Neuronal stem cell (in vitro differentiated cells): Measurements from ENCODE around the gene KCTD19.

Experiments used
- DNase-seq: peaks from one replicate; pipeline ENCODE4 v3.0.0-alpha.2; 2013; ENCODE audit warnings: low spot score
- H2AFZ ChIP-seq: one replicate; pipeline ENCODE4 v1.6.1; 2013; ENCODE audit warnings: mild to moderate bottlenecking, low read length, inconsistent platforms
- H2AK5ac ChIP-seq: 2 replicates; pipeline ENCODE4 v1.6.1; 2013; ENCODE audit warnings: low read depth, mild to moderate bottlenecking, inconsistent platforms, low read length, moderate library complexity, mixed read lengths
- H2BK120ac ChIP-seq: 2 replicates; pipeline ENCODE4 v1.6.1; 2013; ENCODE audit warnings: low read depth, mild to moderate bottlenecking, inconsistent platforms, low read length, moderate library complexity, mixed read lengths
- H2BK12ac ChIP-seq: one replicate; pipeline ENCODE4 v1.6.1; 2013; ENCODE audit warnings: low read length, inconsistent platforms
- H2BK15ac ChIP-seq: 2 replicates; pipeline ENCODE4 v1.6.1; 2013; ENCODE audit warnings: mild to moderate bottlenecking, low read length, inconsistent platforms, mixed read lengths
- H2BK5ac ChIP-seq: one replicate; pipeline ENCODE4 v1.6.1; 2013; ENCODE audit warnings: inconsistent platforms, mild to moderate bottlenecking, low read length, moderate library complexity
- H3K14ac ChIP-seq: one replicate; pipeline ENCODE4 v1.6.1; 2013; ENCODE audit warnings: low read length, inconsistent platforms
- H3K18ac ChIP-seq: 2 replicates; pipeline ENCODE4 v1.6.1; 2013; ENCODE audit warnings: low read length, inconsistent platforms
- H3K23ac ChIP-seq: 2 replicates; pipeline ENCODE4 v1.6.1; 2013; ENCODE audit warnings: low read depth, mild to moderate bottlenecking, mixed read lengths, low read length, inconsistent platforms; ENCODE audit not compliant: poor library complexity
- H3K27ac ChIP-seq: replicated peaks from 3 replicates; pipeline ENCODE4 v1.5.1; 2013; ENCODE audit warnings: low read length, inconsistent platforms
- H3K27me3 ChIP-seq, 3 experiments: 2 replicates each; pipeline ENCODE4 v1.6.1; 2013; ENCODE audit warnings: low read length in 3 of 3, mild to moderate bottlenecking in 2 of 3, inconsistent platforms in 1 of 3, low read depth in 1 of 3, mixed read lengths in 1 of 3, moderate library complexity in 1 of 3; ENCODE audit not compliant: control insufficient read depth in 3 of 3, insufficient read depth in 3 of 3
- H3K36me3 ChIP-seq, 2 donors: replicated peaks in 1 of 2; 2 replicates each; pipeline ENCODE4 v1.6.1; 2013; ENCODE audit warnings: low read length in 2 of 2; ENCODE audit not compliant: control insufficient read depth in 2 of 2, insufficient read depth in 2 of 2
- H3K4ac ChIP-seq: 2 replicates; pipeline ENCODE4 v1.6.1; 2013; ENCODE audit warnings: inconsistent platforms, mild to moderate bottlenecking, low read length, moderate library complexity
- H3K4me1 ChIP-seq, 2 donors: 1 replicate in 1 of 2; 2 replicates in 1 of 2; pipeline ENCODE4 v1.6.1; 2013; ENCODE audit warnings: low read length in 2 of 2, low read depth in 1 of 2; ENCODE audit not compliant: control insufficient read depth in 2 of 2, insufficient read depth in 1 of 2
- H3K4me2 ChIP-seq: one replicate; pipeline ENCODE4 v1.6.1; 2013; ENCODE audit warnings: mild to moderate bottlenecking, low read length, inconsistent platforms; ENCODE audit not compliant: insufficient read depth, poor library complexity, severe bottlenecking
- H3K4me3 ChIP-seq, 2 donors: 2 replicates each; pipeline ENCODE4 v1.5.1; 2013; ENCODE audit warnings: low read length in 2 of 2, mild to moderate bottlenecking in 2 of 2, inconsistent platforms in 1 of 2, moderate library complexity in 1 of 2
- H3K79me1 ChIP-seq: one replicate; pipeline ENCODE4 v1.6.1; 2013; ENCODE audit warnings: low read depth, mild to moderate bottlenecking, inconsistent platforms, low read length, moderate library complexity
- H3K9ac ChIP-seq: one replicate; pipeline ENCODE4 v1.6.1; 2013; ENCODE audit warnings: mild to moderate bottlenecking, low read depth, low read length, inconsistent platforms; ENCODE audit not compliant: poor library complexity
- H3K9me3 ChIP-seq, 2 donors: replicated peaks in 1 of 2; 2 replicates each; pipeline versions ENCODE3 to v1.6.1; 2013; ENCODE audit warnings: low read length in 2 of 2, mild to moderate bottlenecking in 2 of 2, inconsistent platforms in 1 of 2, low read depth in 1 of 2, mixed read lengths in 1 of 2, moderate library complexity in 1 of 2; ENCODE audit not compliant: control insufficient read depth in 2 of 2, insufficient read depth in 1 of 2
- H4K8ac ChIP-seq: one replicate; pipeline ENCODE4 v1.6.1; 2013; ENCODE audit warnings: low read depth, mild to moderate bottlenecking, inconsistent platforms, low read length, moderate library complexity
- H4K91ac ChIP-seq: one replicate; pipeline ENCODE4 v1.6.1; 2013; ENCODE audit warnings: low read length, low read depth, mild to moderate bottlenecking, inconsistent platforms; ENCODE audit not compliant: poor library complexity
- WGBS, 2 donors: extraction: QIAGEN DNeasy Blood & Tissue Kit; methylation state at CpG; one replicate each; pipeline ENCODE4 v1.1.7; 2013; ENCODE audit warnings: missing lambda C conversion rate in 2 of 2, mixed read lengths in 1 of 2; ENCODE audit not compliant: insufficient read length in 2 of 2, insufficient replicate concordance in 1 of 2; ENCODE audit errors: extremely low coverage in 2 of 2; 5-methylcytosine and 5-hydroxymethylcytosine counted together

Gene KCTD19

DNA sequence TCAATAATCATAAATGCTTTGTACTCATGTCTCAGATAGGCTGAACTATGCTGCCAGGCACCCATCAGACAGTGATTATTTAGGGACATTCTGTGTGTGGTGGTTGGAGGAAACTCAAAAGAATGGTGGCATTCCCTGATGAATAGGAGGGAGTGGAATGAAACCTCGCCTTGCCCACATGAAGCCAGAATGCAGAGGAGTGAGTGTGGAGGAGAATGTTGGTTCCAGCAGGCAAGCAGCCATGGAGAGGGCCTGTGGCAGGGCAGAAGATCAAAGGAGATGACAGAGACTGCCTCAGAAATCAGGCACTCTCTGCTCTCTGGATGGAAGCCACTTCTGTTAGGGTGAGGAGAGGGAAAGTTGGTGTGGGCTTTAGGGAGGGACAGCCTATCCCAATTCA, 22.5 kb downstream of the KCTD19 start:
- Histone ChIP-seq H3K4me1 (peaks cover 0 to 5% of the 10 kb centered on the region in 2 donors), H2BK15ac (no peak overlapping the region), H3K79me1 (no peaks in the 10 kb centered on the region), H3K14ac (no peak overlapping the region), H2AFZ (no peak overlapping the region), H3K18ac (no peak overlapping the region), H2BK5ac (no peak overlapping the region), H3K23ac (no peak overlapping the region), H2BK12ac (no peak overlapping the region), H3K27me3 (peaks cover 0 to 40% (median 0%) of the 10 kb centered on the region in 3 experiments), H2BK120ac (no peak overlapping the region), H3K4ac (no peak overlapping the region), H3K9me3 (no peaks in the 10 kb centered on the region), H3K4me2 (no peak overlapping the region), H4K8ac (no peak overlapping the region), H3K4me3 (no peak overlapping the region), H3K36me3 (no peaks in the 10 kb centered on the region), H4K91ac (no peak overlapping the region), H3K27ac (no peak overlapping the region), H3K9ac (no peak overlapping the region), H2AK5ac (no peak overlapping the region)
- WGBS, 2 donors = no CpG with 5 or more reads among the region's 1 CpG
- no peak for DNase-seq

DNA sequence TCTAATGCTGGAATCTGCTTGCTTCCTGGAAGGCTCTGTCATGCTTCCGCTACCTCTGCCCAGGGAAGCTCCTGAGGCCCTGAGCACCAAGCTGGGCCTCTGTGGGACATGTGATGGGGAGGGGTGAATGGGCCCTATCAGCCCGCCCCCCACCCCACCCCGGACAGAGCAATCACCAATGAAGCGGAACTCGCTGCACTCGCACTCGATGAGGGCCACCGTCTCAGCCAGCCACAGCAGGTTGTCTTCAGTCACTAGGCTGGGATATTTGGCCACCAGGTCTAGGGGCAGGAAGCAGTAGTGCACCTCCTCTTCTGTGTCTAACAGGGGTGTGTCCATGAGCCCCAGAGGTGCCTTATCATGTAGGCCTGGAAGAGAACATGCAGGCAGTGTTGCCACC, 23.6 kb downstream of the KCTD19 start:
- no peak overlapping the region for H2BK15ac ChIP-seq
- H3K27ac ChIP-seq = no peak overlapping the region
- no peak overlapping the region for H3K14ac ChIP-seq
- H3K18ac ChIP-seq = no peak overlapping the region
- H3K79me1 ChIP-seq = no peaks in the 10 kb centered on the region
- H4K8ac ChIP-seq = peak overlapping the region; percentile 53
- H3K4me3 ChIP-seq = no peak overlapping the region
- H3K9ac ChIP-seq = peak overlapping the region; percentile 35
- H2BK5ac ChIP-seq = no peak overlapping the region
- peaks cover 0 to 43% (median 0%) of the 10 kb centered on the region in 3 experiments for H3K27me3 ChIP-seq
- no peaks in the 10 kb centered on the region for H3K9me3 ChIP-seq
- no peak overlapping the region for H4K91ac ChIP-seq
- DNase-seq = no peak
- H3K4ac ChIP-seq = no peak overlapping the region
- no peak overlapping the region for H2AFZ ChIP-seq
- no peak overlapping the region for H3K23ac ChIP-seq
- WGBS, 2 donors = no CpG with 5 or more reads among the region's 8 CpGs
- H2BK120ac ChIP-seq = no peak overlapping the region
- H2BK12ac ChIP-seq = no peak overlapping the region
- H3K4me1 ChIP-seq = peaks cover 0 to 5% of the 10 kb centered on the region in 2 donors
- no peaks in the 10 kb centered on the region for H3K36me3 ChIP-seq
- no peak overlapping the region for H3K4me2 ChIP-seq
- H2AK5ac ChIP-seq = no peak overlapping the region

GRCh38 chr16:67302076-67302475, 24.5 kb downstream of the KCTD19 start:
- Histone ChIP-seq H3K36me3 (no peaks in the 10 kb centered on the region), H3K4me1 (peaks cover 0 to 5% of the 10 kb centered on the region in 2 donors), H2BK120ac (no peak overlapping the region), H4K91ac (no peak overlapping the region), H2AFZ (no peak overlapping the region), H2BK12ac (no peak overlapping the region), H3K4me2 (no peak overlapping the region), H3K23ac (no peak overlapping the region), H3K4ac (no peak overlapping the region), H4K8ac (no peak overlapping the region), H3K14ac (no peak overlapping the region), H2AK5ac (no peak overlapping the region), H3K79me1 (no peaks in the 10 kb centered on the region), H2BK5ac (no peak overlapping the region), H2BK15ac (no peak overlapping the region), H3K9me3 (no peaks in the 10 kb centered on the region), H3K18ac (no peak overlapping the region), H3K4me3 (no peak overlapping the region), H3K27ac (no peak overlapping the region), H3K9ac (no peak overlapping the region), H3K27me3 (peaks cover 0 to 43% (median 0%) of the 10 kb centered on the region in 3 experiments)
- WGBS, 2 donors = no CpG with 5 or more reads among the region's 7 CpGs
- no peak for DNase-seq

DNA sequence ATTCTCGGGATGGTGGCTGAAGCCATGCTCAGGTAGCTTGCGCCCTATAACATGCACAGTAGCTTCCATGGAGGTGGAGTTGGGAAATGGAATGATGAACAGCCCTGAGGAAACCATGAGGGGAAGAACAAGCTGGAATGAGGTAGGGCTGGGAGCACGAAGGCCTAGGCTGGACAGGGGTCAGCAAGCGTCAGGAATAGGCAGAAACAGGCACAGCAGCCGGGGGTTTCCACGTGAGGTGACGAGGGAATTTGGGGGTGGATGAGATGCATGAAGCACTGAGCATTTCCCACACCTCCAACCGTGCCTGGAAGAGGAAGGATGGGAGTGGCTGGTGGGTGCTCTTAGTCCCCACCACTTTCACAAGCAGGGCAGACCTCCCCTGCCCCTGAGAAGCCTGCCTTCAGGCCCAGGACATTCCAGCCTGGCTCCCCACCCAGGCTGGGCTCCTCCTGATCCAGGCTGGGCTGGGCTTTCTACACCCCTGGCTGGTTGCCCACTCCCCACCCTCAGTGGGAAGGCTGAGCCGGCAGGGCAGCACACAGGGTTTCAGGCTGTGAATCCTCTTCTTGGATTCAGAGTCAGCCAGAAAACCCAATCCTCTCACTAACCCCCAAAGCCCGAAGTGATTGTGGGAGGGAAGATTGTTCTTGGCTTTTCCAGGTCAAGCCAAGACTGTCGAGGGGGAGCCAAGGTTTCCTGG, 25.3 kb downstream of the KCTD19 start:
- peak overlapping the region in 1 of 2 donors; percentile 9 for H3K4me3 ChIP-seq
- H3K18ac ChIP-seq = no peak overlapping the region
- no CpG with 5 or more reads among the region's 11 CpGs for WGBS, 2 donors

More for the DNA sequence above, 25.3 kb downstream of the KCTD19 start:
- no peak overlapping the region for H2BK15ac ChIP-seq
- no peak overlapping the region for H3K27ac ChIP-seq
- peak overlapping the region; percentile 54 for H2AK5ac ChIP-seq
- DNase-seq = no peak
- peak overlapping the region; percentile 17 for H2AFZ ChIP-seq
- no peak overlapping the region for H3K9ac ChIP-seq
- H2BK12ac ChIP-seq = peak overlapping the region; percentile 86
- H3K4ac ChIP-seq = no peak overlapping the region
- H3K14ac ChIP-seq = no peak overlapping the region
- peaks cover 0 to 5% of the 10 kb centered on the region in 2 donors for H3K4me1 ChIP-seq
- H3K27me3 ChIP-seq = peaks cover 0 to 47% (median 0%) of the 10 kb centered on the region in 3 experiments
- no peak overlapping the region for H3K23ac ChIP-seq
- H3K36me3 ChIP-seq = no peaks in the 10 kb centered on the region
- H4K8ac ChIP-seq = no peak overlapping the region
- H4K91ac ChIP-seq = no peak overlapping the region
- H3K9me3 ChIP-seq = no peaks in the 10 kb centered on the region
- no peak overlapping the region for H2BK5ac ChIP-seq
- H3K79me1 ChIP-seq = no peaks in the 10 kb centered on the region
- no peak overlapping the region for H3K4me2 ChIP-seq
- H2BK120ac ChIP-seq = no peak overlapping the region
